A549 (cell line): ENCODE measurements around the gene POU6F1. TPM values are rescaled to one million over a fixed set of nuclear protein-coding genes. Genes with fewer than 3 reads are reported as not detected.
A peak's percentile ranks its signal among the peaks of the same experiment; 100 is the strongest.
"Not testable (repeated sequence)": the region's sequence is repeated elsewhere in the genome, so short reads cannot be mapped to it uniquely, and the experiment has no call there.

Source experiments
- ATAC-seq, 2 experiments: fragments of 200-7000 bp in 1 of 2; fragments of >200 bp in 1 of 2; cut with Nextera tagmentation in 1 of 2; cut with Tn5 transposase in 1 of 2; 3 replicates each; pipeline versions ENCODE4 v1.8.0 to v1.9.1; 2018 to 2020; ENCODE audit warnings: mild to moderate bottlenecking in 1 of 2, moderate library complexity in 1 of 2
- CTCF ChIA-PET: fragments of 300-600 bp; sonication (Branson Sonifier 250); formaldehyde crosslinking; extraction: SDS; loops from one replicate; lab custom pipeline; 2021; ENCODE audit warnings: antibody characterized with exemption, inconsistent platforms; lab: Yijun Ruan, JAX
- POLR2A ChIA-PET: fragments of 350-600 bp; formaldehyde crosslinking; extraction: SDS; loops from one replicate; lab custom pipeline; 2021; ENCODE audit warnings: antibody characterized with exemption, inconsistent platforms; lab: Yijun Ruan, JAX
- DNase-seq, 2 experiments: peaks; one replicate each; pipeline versions ENCODE4 v3.0.0 to v3.0.0-alpha.2; 2011 to 2016; ENCODE audit warnings: low read depth in 1 of 2, low spot score in 1 of 2
- FAIRE-seq: peaks from 2 replicates; lab custom pipeline; 2011; peaks lifted over from hg19 to GRCh38; lab: Jason Lieb, UNC
- H3K27ac ChIP-seq, 2 experiments: fragments of >200 bp; sonication (Bioruptor Twin); formaldehyde crosslinking; 3 replicates each; pipeline ENCODE4 v1.5.1; 2016 to 2017
- H3K4me1 ChIP-seq: fragments of >200 bp; sonication (Bioruptor Twin); formaldehyde crosslinking; 3 replicates; pipeline ENCODE4 v1.6.1; 2016
- H3K4me2 ChIP-seq: fragments of >200 bp; sonication (Bioruptor Twin); formaldehyde crosslinking; 3 replicates; pipeline ENCODE4 v1.6.1; 2016
- H3K4me3 ChIP-seq: fragments of >200 bp; sonication (Bioruptor Twin); formaldehyde crosslinking; 3 replicates; pipeline ENCODE4 v1.5.1; 2016
- H3K9me3 ChIP-seq: fragments of >200 bp; sonication (Bioruptor Twin); formaldehyde crosslinking; 3 replicates; pipeline ENCODE4 v1.6.1; 2016
- CEBPB ChIP-seq, 2 experiments: fragments of >200 bp in 1 of 2; sonication (Bioruptor Twin) in 1 of 2; formaldehyde crosslinking in 1 of 2; IDR thresholded peaks; 2 replicates each; pipeline ENCODE4 v1.6.1; 2012 to 2016
- CHD2 ChIP-seq: fragments of 150-350 bp; IDR thresholded peaks from 2 replicates; pipeline ENCODE4 v1.6.1; 2014; ENCODE audit warnings: low read length; ENCODE audit not compliant: partially characterized antibody
- EHF ChIP-seq: fragments of 250-450 bp; sonication (Bioruptor Pico); IDR thresholded peaks from 2 replicates; pipeline ENCODE4 v1.5.0; 2020; ENCODE audit warnings: mild to moderate bottlenecking
- FOSB ChIP-seq: fragments of 250-450 bp; sonication (Bioruptor Pico); IDR thresholded peaks from 2 replicates; pipeline ENCODE4 v1.5.0; 2020; ENCODE audit warnings: mild to moderate bottlenecking, moderate library complexity
- FOSL2 ChIP-seq, 2 experiments: fragments of 450-650 bp in 1 of 2; fragments of >200 bp in 1 of 2; sonication (Bioruptor Twin) in 1 of 2; formaldehyde crosslinking; IDR thresholded peaks; 2 replicates each; pipeline versions ENCODE4 v1.5.0 to v1.6.1; 2016 to 2020; ENCODE audit warnings: mild to moderate bottlenecking in 1 of 2, moderate library complexity in 1 of 2
- FOXS1 ChIP-seq: fragments of 250-450 bp; sonication (Bioruptor Pico); IDR thresholded peaks from 2 replicates; pipeline ENCODE4 v1.5.0; 2020; ENCODE audit warnings: mild to moderate bottlenecking, moderate library complexity
- GATA3 ChIP-seq: IDR thresholded peaks from 2 replicates; pipeline ENCODE4 v1.6.1; 2012; ENCODE audit warnings: borderline replicate concordance
- HOXA7 ChIP-seq: fragments of 250-450 bp; sonication (Bioruptor Pico); IDR thresholded peaks from 2 replicates; pipeline ENCODE4 v1.5.0; 2020; ENCODE audit warnings: mild to moderate bottlenecking, moderate library complexity
- JUNB ChIP-seq: fragments of >200 bp; sonication (Bioruptor Twin); formaldehyde crosslinking; IDR thresholded peaks from 2 replicates; pipeline ENCODE4 v1.6.1; 2016
- KDM5A ChIP-seq: fragments of 200-600 bp; sonication (generic); IDR thresholded peaks from 2 replicates; pipeline ENCODE4 v1.6.1; 2016; ENCODE audit warnings: antibody characterized with exemption, mild to moderate bottlenecking
- MAFK ChIP-seq: fragments of 450-650 bp; IDR thresholded peaks from 2 replicates; pipeline ENCODE4 v1.6.1; 2014; ENCODE audit not compliant: partially characterized antibody
- MAZ ChIP-seq: fragments of 150-350 bp; IDR thresholded peaks from 2 replicates; pipeline ENCODE4 v1.6.1; 2014; ENCODE audit warnings: antibody characterized with exemption, low read depth, low read length, borderline replicate concordance
- NPAS2 ChIP-seq: fragments of 250-450 bp; sonication (Bioruptor Pico); IDR thresholded peaks from 2 replicates; pipeline ENCODE4 v1.8.0; 2022; ENCODE audit warnings: mild to moderate bottlenecking, moderate library complexity, borderline replicate concordance
- NR3C1 ChIP-seq: fragments of >200 bp; sonication (Bioruptor Twin); formaldehyde crosslinking; IDR thresholded peaks from 3 replicates; pipeline ENCODE4 v1.6.1; 2017
- PHF8 ChIP-seq: fragments of 200-600 bp; sonication (generic); IDR thresholded peaks from 2 replicates; pipeline ENCODE4 v1.6.1; 2016; ENCODE audit warnings: low read depth, mild to moderate bottlenecking, antibody characterized with exemption, moderate library complexity, borderline replicate concordance
- RAD21 ChIP-seq, 2 experiments: fragments of >200 bp in 1 of 2; sonication (Bioruptor Twin) in 1 of 2; formaldehyde crosslinking in 1 of 2; IDR thresholded peaks in 1 of 2; conservative IDR thresholded peaks in 1 of 2; 2 replicates in 1 of 2; 3 replicates in 1 of 2; pipeline ENCODE4 v1.6.1; 2012 to 2018; ENCODE audit warnings: inconsistent platforms in 1 of 2
- RARB ChIP-seq: fragments of 250-450 bp; sonication (Bioruptor Pico); IDR thresholded peaks from 2 replicates; pipeline ENCODE4 v1.8.0; 2021; ENCODE audit warnings: mild to moderate bottlenecking, moderate library complexity
- RNF2 ChIP-seq: fragments of 200-600 bp; sonication (generic); IDR thresholded peaks from 2 replicates; pipeline ENCODE4 v1.6.1; 2016; ENCODE audit warnings: low read depth, mild to moderate bottlenecking, antibody characterized with exemption, moderate library complexity, borderline replicate concordance
- SMC3 ChIP-seq: fragments of >200 bp; sonication (Bioruptor Twin); formaldehyde crosslinking; IDR thresholded peaks from 3 replicates; pipeline ENCODE4 v1.6.1; 2018; ENCODE audit warnings: inconsistent platforms
- TFCP2L1 ChIP-seq: fragments of 250-450 bp; sonication (Bioruptor Pico); IDR thresholded peaks from 2 replicates; pipeline ENCODE4 v1.5.0; 2021; ENCODE audit warnings: mild to moderate bottlenecking
- ZC3H11A ChIP-seq: fragments of 450-650 bp; IDR thresholded peaks from 2 replicates; pipeline ENCODE4 v1.6.1; 2014; ENCODE audit warnings: antibody characterized with exemption, mild to moderate bottlenecking
- ZFP36 ChIP-seq: fragments of 450-650 bp; IDR thresholded peaks from 2 replicates; pipeline ENCODE4 v1.6.1; 2014; ENCODE audit warnings: borderline replicate concordance; ENCODE audit not compliant: partially characterized antibody
- WGBS: methylation state at CpG from one replicate; pipeline ENCODE4 v1.1.6; 2017; ENCODE audit errors: missing lambda C conversion rate; 5-methylcytosine and 5-hydroxymethylcytosine counted together
- polyA plus RNA-seq, 4 experiments: library from polyadenylated mRNA; depleted of rRNA in 3 of 4; stranded (reverse); fragments of >200 nt; fragmentation: RNase III in 1 of 4; extraction: RNeasy Plus Mini Kit Qiagen cat#74134 plus additional on column Dnase treatment in 1 of 4; gene quantifications; 2 replicates in 3 of 4; 3 replicates in 1 of 4; pipeline ENCODE4 v1.2.3, GENCODE V29; 2011 to 2017
- TF ChIP-seq, protein P1 (sequence below): IDR thresholded peaks from 2 replicates; pipeline ENCODE4 v1.6.1; 2012
- TF ChIP-seq, protein P2 (sequence below): fragments of >200 bp; sonication (Bioruptor Twin); formaldehyde crosslinking; IDR thresholded peaks from 3 replicates; pipeline ENCODE4 v1.5.1; 2016
- TF ChIP-seq, protein P3 (sequence below): fragments of >200 bp; sonication (Bioruptor Twin); formaldehyde crosslinking; IDR thresholded peaks from 2 replicates; pipeline ENCODE4 v1.6.1; 2016

Gene POU6F1
- polyA plus RNA-seq, 2 of the 4 experiments (the other 2 are of a cell fraction) = 0.58 to 1.3 TPM

DNA sequence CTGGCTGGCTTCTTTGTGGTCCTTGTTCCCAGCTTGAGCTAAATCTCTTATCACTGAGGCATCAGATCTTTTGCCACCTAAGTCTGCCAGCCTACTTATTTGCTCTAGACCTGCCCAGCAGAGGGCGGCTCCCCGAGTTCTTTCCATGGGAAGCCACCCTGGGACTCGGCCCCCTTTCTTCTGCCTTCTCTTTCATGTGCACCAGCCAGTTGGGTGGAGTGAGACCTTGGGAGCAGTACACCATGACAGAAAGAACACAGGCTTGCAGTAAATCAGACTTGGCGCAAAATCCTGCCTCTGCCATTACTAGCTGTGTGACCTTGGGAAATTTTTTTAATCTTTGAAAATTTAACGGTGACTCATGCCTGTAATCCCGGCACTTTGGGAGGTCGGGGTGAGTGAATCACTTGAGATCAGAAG lies 44.9 kb upstream of the POU6F1 start:
- Histone ChIP-seq H3K4me2 (peak overlapping the region; percentile 61), H3K9me3 (no peaks in the 10 kb centered on the region), H3K27ac (peak overlapping the region in 1 of 2 experiments; percentile 44; a peak in 3 of 6 replicates), H3K4me1 (peaks cover 13% of the 10 kb centered on the region), H3K4me3 (0 out of 3 replicates have a peak overlapping the region, but pooled peaks have one; percentile 12)
- TF ChIP-seq MAZ (no peak), RNF2 (no peak), FOSL2 (IDR thresholded peaks at IDR 0.05) (no peak), FOSL2 (CRISPR knock-in tag; IDR thresholded peaks at IDR 0.05) (peak; percentile 88), CEBPB (IDR thresholded peaks at IDR 0.05) (no peak), GATA3 (peak; percentile 27; the same call in 1 of the 2 replicates), RARB (CRISPR knock-in tag) (no peak), SMC3 (peak; percentile 71), RAD21 (conservative IDR thresholded peaks at IDR 0.05 in 1 of 2, IDR thresholded peaks at IDR 0.05 in 1 of 2) (peak; percentile 55 to 62)
- TF ChIP-seq, protein P1, sequence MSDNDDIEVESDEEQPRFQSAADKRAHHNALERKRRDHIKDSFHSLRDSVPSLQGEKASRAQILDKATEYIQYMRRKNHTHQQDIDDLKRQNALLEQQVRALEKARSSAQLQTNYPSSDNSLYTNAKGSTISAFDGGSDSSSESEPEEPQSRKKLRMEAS = no peak
- TF ChIP-seq, protein P2, sequence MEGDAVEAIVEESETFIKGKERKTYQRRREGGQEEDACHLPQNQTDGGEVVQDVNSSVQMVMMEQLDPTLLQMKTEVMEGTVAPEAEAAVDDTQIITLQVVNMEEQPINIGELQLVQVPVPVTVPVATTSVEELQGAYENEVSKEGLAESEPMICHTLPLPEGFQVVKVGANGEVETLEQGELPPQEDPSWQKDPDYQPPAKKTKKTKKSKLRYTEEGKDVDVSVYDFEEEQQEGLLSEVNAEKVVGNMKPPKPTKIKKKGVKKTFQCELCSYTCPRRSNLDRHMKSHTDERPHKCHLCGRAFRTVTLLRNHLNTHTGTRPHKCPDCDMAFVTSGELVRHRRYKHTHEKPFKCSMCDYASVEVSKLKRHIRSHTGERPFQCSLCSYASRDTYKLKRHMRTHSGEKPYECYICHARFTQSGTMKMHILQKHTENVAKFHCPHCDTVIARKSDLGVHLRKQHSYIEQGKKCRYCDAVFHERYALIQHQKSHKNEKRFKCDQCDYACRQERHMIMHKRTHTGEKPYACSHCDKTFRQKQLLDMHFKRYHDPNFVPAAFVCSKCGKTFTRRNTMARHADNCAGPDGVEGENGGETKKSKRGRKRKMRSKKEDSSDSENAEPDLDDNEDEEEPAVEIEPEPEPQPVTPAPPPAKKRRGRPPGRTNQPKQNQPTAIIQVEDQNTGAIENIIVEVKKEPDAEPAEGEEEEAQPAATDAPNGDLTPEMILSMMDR = peak; percentile 66
- ATAC-seq (peak; percentile 97 to 99), FAIRE-seq (no peak), DNase-seq (peak; percentile 46 to 83)
- ChIA-PET POLR2A (interaction anchor here (1.3 kb wide), 1 partner anchor 24 kb away, joined by 3 read pairs; the partner anchor contains the start of gene DAZAP2), CTCF (interaction anchor here (0.6 to 5.8 kb wide), 31 partner anchors 8 to 156 kb away, joined by 3 to 120 read pairs (median 4); partner anchors contain the start of genes DAZAP2 and SMAGP)
- WGBS = 13% methylated on average over 7 of the region's 7 CpGs

DNA sequence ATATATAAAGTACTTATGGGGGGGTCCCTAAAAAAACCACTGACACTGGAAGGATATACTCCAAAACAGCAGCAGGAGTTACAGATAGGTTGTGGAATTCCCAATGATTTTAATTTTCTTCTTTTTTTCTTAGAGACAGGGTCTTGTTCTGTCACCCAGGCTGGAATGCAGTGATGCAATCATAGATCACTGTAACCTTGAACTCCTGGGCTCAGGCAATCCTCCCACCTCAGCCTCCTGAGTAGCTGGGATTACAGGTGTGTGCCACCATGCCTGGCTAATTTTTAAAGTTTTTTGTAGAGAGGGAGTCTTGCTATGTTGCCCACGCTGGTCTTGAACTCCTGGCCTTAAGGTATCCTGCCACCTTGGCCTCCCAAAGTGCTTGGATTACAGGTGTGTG lies 41.7 kb upstream of the POU6F1 start:
- CTCF ChIA-PET = interaction anchor here (0.6 to 5.8 kb wide), 5 partner anchors 9 to 227 kb away, joined by 3 to 120 read pairs (median 5); no protein-coding TSS in a partner anchor
- not testable (repeated sequence) for H3K4me2 ChIP-seq, FAIRE-seq, H3K27ac ChIP-seq, DNase-seq, H3K9me3 ChIP-seq, ATAC-seq, H3K4me3 ChIP-seq
- WGBS = 88% methylated on average over 1 of the region's 1 CpG
- H3K4me1 ChIP-seq = peaks cover 13% of the 10 kb centered on the region
- POLR2A ChIA-PET = interaction anchor here (0.6 kb wide), 1 partner anchor 67 kb away, joined by 3 read pairs; no protein-coding TSS in a partner anchor

DNA sequence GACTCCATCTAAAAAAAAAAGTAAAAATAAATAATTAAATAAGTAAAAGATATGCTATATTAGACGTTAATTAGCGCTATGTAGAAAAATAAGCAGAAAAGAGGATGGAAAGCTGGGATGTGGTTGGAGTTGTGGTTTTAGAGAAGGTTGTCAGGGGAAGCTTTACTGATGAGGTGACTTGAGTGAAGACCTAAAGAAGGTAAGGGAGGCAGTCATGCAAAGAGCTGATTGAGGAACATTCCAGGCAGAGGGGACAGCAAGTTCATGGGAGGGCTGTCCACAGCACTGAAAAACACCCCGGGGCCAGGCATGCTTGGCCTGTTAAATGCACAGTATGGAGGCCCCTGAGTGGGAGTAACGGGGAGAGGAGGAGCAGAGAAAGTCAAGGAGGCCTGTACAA lies 36.7 kb upstream of the POU6F1 start:
- WGBS = 85% methylated on average over 4 of the region's 4 CpGs
- no peak for FAIRE-seq
- ChIA-PET POLR2A (no interaction called here), CTCF (interaction anchor here (0.9 to 1.1 kb wide), 2 partner anchors 9 to 13 kb away, joined by 3 read pairs; no protein-coding TSS in a partner anchor)
- no peak overlapping the region for H3K4me3 ChIP-seq
- no peak for DNase-seq
- no peaks in the 10 kb centered on the region for H3K9me3 ChIP-seq
- ATAC-seq = no peak
- no peaks in the 10 kb centered on the region for H3K4me1 ChIP-seq
- TF ChIP-seq NR3C1 (no peak), FOSB (CRISPR knock-in tag) (no peak), CHD2 (no peak), RAD21 (conservative IDR thresholded peaks at IDR 0.05 in 1 of 2, IDR thresholded peaks at IDR 0.05 in 1 of 2) (no peak), KDM5A (no peak), EHF (CRISPR knock-in tag) (no peak), FOXS1 (CRISPR knock-in tag) (no peak), HOXA7 (CRISPR knock-in tag) (no peak), TFCP2L1 (CRISPR knock-in tag) (no peak), JUNB (no peak), ZFP36 (no peak), MAFK (no peak), PHF8 (no peak), ZC3H11A (no peak), NPAS2 (no peak)
- TF ChIP-seq, protein P3, sequence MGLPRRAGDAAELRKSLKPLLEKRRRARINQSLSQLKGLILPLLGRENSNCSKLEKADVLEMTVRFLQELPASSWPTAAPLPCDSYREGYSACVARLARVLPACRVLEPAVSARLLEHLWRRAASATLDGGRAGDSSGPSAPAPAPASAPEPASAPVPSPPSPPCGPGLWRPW = no peak
- H3K4me2 ChIP-seq = no peak overlapping the region
- H3K27ac ChIP-seq = no peak overlapping the region
